Loucy (cell line): ENCODE measurements around the gene TTC24.

Source experiments
- CTCF ChIP-seq: fragments of 200-600 bp; sonication (generic); conservative IDR thresholded peaks from 2 replicates; pipeline ENCODE4 v1.5.1; 2014; ENCODE audit warnings: mild to moderate bottlenecking, antibody characterized with exemption, low read length
- EZH2phosphoT487 ChIP-seq: fragments of 200-600 bp; IDR thresholded peaks from 2 replicates; pipeline ENCODE4 v1.6.1; 2018; ENCODE audit warnings: antibody characterized with exemption, mild to moderate bottlenecking, moderate library complexity, borderline replicate concordance

- TF ChIP-seq CTCF (no peak), EZH2phosphoT487 (no peak)
These were observed 25.6 kb upstream of the TTC24 start for GRCh38 chr1:156553860-156554485.
